Measurements from ENCODE around the gene PANK4.

Gene PANK4

DNA sequence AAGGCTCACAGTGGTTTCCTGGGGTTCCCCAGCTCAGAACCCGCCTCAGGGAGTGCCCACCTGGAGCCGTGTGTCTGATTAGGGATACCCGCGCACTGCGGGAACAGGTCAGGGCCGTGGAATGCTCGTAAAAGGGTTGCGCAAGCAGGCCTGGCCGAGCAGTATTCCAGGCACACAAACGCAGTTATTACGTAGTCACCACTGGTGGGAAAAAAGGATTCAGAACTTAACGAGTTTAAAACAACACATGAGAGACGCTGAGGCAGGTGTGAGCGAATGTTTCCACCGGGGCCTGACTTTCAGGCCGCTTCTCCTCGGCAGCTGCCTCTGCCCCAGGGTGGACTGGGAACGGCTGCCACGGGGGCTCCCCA is 32.1 kb downstream of the PANK4 start:
- no peak for DNase-seq

- DNase-seq, result no peak
Measured at GRCh38 chr1:2493691-2494322, 32.6 kb downstream of the PANK4 start.

- DNase-seq, result no peak
Measured at GRCh38 chr1:2493218-2493617, 33.2 kb downstream of the PANK4 start.

- DNase-seq, result no peak
Measured at GRCh38 chr1:2492091-2492490, 34.3 kb downstream of the PANK4 start.

DNA sequence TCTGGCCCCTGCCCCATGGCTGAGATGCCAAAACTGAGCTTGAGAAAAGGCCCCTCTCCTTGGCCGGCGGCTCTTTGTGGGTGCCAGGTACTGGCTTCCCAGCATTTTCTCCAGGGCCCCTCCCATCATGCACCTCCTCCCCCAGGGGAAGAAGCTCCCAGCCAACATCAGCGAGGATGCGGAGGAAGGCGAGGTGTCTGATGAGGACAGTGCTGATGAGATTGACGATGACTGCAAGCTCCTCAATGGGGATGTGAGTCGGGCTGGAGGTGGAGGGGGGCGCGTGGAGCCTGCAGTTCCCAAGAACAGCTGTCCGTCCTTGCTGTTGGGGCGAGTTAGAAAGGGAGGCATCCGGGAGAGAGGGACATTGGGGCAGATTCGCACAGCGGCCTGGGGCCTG is 36.8 kb downstream of the PANK4 start:
- DNase-seq, result no peak

GRCh38 chr1:2488688-2489087 is 37.7 kb downstream of the PANK4 start:
- no peak for DNase-seq

GRCh38 chr1:2486558-2486957 is 39.8 kb downstream of the PANK4 start:
- no peak for DNase-seq

DNA sequence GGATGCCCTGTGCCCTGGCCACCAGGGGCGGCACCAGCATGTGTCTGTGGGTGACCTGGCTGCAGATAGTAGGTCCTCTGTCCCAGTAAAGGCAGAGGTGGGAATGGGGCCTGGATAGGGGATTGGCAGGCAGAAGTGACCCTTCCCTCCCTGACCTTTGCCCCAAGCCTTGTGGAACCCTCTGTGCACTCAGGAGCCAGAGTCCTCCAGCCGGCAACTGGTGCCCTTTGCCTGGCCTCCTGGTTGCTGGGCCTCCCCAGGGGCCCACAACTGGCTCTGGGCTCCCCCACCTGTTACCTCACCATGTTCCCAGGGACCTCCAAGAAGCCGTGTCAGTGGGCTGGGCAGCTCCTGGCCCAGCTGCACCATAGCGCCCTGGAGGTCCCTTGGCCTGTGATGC is 40.4 kb downstream of the PANK4 start:
- DNase-seq, result no peak

GRCh38 chr1:2483970-2484369 is 42.4 kb downstream of the PANK4 start:
- DNase-seq, result no peak

DNA sequence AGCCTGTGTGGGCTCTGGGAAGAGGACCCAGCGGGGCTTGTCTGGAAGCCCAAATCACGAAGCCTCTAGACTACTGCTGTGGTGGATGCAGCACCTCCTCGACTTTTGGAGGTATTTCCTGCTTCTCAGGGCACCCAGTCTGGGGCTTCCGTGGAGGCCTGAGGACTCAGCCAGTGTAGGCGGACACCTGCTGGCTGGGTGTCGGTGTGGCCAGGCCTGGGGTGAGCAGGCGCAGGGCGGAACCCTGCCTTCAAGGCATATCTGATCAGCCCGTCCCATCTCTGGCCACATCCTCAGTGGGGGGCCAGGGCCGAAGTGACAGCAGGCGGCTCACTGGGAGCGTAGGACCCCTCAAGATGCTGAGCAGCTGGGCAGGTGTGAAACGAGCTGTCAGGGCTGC is 43.4 kb downstream of the PANK4 start:
- no peak for DNase-seq

DNA sequence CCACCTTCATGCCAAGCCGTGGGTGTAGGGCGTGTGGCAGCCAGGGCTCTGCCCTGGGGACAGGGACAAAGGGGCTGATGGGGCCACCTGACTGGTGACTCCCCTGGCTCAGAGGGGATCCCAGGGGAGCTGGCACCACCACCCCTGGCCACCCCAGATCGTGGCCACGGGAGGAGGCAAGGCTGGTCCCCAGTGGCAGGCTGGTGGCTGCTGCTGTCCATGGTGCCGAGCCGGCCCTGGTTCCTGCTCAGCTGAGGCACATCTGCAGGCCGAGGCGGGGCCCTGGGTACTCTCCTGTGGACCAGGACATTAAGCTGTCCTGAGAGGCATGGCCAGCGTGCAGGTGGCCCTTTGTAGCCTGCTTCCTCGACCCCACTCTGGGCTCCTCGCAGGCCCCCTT is 43.8 kb downstream of the PANK4 start:
- no peak for DNase-seq

- no peak for DNase-seq
Measured at GRCh38 chr1:2481885-2482284, 44.5 kb downstream of the PANK4 start.

GRCh38 chr1:2480986-2481364 is 45.4 kb downstream of the PANK4 start:
- DNase-seq, result no peak

DNA sequence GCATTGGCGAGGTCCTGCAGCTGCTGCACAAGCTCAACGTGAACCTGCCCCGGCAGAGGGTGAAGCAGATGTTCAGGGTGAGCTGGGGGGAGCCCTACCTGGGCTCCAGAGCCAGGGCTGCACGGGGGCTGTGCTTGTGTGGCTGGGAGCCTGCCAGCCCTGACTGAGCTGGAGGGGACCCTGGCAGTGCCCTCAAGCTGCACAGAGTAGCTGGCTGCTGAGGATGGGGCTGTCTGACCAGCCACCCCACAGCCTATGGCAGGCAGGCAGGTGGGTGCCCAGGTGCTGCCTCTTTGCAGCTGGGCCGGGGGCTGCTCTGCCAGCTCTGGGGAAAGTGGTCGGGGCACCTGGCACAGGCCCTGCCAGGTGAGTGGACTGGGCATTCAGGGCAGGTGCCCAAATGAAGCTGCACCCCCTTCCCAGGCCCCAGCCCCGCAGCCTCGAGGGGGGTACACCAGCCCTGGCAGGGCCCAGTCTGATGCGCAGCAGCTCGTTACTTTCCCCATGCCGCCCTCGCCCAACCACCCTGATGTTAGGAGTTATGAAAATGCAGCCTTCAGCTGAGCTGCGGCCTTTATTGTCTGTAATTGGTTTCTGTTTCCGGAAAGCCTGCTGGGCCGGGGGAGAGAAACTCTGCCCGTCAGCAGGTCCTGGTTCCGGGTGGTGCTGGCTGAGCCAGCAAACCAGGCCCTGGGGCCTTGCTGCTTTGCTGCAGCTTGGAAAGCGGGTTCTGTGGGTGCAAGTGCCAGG is 46.0 kb downstream of the PANK4 start:
- DNase-seq, result no peak

GRCh38 chr1:2479618-2480017 is 46.8 kb downstream of the PANK4 start:
- DNase-seq, result no peak

DNA sequence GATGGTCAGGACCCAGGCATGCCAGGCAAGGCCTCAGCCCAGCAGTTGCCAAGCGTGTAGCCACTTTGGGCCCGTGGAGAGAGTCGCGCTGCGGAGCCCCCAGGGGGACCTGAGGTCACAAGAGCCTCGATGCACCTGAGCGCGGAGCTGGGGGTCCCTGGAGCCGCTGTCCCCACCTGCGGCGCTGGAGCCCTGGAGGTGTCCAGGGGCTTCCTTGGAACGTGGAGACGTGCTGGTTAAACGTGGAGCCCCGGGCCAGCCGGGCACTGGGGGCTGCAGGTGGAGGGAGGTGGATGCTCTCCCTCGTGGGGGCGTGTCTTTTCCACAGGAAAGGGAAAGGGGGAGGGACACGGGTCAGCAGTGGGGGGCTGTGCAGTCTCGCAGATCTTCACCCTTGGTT is 47.2 kb downstream of the PANK4 start:
- no peak for DNase-seq

GRCh38 chr1:2477791-2478499 is 48.5 kb downstream of the PANK4 start:
- DNase-seq, result no peak

DNA sequence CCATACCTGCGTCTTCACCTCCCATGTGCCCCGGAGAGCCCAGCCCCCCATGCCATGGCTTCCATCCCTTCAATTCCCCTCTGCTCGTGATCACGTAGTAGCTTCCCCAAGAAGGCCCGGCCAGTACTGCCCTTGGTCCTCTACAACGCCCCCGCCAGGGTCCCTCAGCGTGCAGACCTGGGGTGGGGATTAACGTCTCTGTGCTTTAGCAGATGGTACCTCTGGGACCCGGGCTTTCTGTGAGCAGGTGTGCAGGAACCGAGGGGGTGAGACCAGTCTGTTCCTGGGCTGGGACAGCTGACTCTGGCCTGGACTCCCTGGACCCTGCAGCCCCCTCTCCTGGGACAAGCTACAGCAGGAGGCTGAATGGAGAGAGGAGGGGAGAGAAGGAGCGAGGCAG is 49.1 kb downstream of the PANK4 start:
- DNase-seq, result no peak

GRCh38 chr1:2476061-2476999 is 50.1 kb downstream of the PANK4 start, which contains the start of gene PLCH2:
PLCH2 (plus strand) TSS chr1:2476289; CDS start chr1:2476589, 300 bp downstream.
- no peak for DNase-seq

DNA sequence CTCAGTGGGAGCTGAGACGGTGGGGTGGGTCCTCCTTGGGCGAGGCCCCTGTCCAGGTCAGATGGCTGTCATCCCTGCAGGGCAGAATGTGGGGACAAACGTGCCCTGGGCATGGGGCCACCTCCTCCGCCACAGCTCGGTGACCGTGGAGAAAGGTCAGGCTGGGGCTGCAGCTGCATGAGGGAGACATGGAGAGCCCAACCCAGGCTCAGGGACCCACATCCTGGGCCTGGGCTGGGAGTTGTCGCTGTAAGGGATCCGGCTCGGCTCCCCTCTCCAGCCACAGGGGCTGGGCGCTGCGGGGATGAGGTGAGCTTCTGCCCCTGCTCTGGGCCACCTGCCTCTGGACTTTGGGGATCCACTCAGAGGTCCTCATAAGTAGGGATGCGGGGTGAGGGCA is 50.8 kb downstream of the PANK4 start:
- no peak for DNase-seq

DNA sequence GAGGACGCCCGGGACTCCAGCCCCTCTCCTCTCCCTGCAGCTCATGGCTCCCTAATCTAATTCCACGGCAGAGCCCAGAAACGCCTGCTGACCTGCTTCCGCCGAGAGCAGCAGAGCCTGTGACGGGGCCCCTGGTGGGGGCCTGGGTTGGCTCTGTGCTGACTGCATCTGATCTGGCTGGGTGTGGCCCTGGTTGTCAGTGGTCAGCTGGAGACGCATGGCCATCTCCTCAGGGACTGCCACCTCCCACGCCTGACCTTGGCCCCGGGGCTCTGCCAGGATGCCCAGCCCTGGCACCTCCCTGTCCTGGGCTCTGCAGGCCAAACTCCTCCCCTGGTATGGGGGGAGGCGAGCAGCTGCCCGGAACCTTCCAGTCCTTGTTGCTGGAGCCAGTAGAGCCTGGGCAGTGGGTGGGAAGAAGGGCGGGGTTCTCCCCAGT is 51.4 kb downstream of the PANK4 start:
- DNase-seq, result no peak

DNA sequence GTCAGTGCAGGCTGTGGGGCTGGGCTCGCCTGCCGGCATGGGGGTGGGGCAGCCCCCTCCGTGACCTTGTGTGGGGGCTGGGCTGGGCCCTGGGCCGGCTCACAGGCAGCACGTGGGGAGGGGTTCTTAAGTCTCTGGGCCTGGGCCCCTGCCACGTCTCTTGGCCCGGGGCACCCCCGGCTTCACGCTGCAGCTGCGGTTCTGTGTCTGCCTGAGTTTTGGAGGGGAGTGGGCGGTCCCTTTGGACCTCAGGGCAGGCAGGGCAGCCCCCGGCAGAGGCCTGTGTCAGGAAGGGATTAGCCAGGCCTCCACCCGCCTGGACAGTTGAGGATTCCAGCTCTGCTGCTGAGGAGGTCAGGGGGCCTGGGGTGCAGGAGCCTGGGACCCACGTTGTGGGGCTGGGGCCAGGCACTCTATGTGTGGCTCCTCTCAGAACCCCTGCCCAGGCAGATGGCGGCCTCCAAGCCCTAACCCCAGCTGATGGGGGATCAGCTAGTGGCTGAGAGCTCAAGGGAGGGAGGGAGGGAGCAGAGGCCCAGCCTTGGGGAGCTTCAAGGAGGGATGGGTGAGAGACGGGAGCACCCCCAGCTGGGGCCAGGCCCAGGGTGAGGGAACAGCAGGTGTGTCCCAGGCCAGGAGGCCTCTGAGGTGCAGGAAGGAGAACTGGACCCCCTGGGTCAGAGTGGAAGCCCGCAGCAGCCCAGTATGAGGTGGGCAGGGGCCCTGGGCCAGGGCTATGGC is 52.1 kb downstream of the PANK4 start:
- DNase-seq, result no peak
